Retina (tissue), 1 donor: ENCODE results near the gene CPLANE1.
"Not testable (repeated sequence)": the region's sequence is repeated elsewhere in the genome, so short reads cannot be mapped to it uniquely, and the experiment has no call there.

Experiments used
- DNase-seq: peaks from one replicate; pipeline ENCODE4 v3.0.0-alpha.2; 2016

The CPLANE1 gene

GRCh38 chr5:37207802-37208201 is 41.4 kb downstream of the CPLANE1 start:
- DNase-seq = no peak

DNA sequence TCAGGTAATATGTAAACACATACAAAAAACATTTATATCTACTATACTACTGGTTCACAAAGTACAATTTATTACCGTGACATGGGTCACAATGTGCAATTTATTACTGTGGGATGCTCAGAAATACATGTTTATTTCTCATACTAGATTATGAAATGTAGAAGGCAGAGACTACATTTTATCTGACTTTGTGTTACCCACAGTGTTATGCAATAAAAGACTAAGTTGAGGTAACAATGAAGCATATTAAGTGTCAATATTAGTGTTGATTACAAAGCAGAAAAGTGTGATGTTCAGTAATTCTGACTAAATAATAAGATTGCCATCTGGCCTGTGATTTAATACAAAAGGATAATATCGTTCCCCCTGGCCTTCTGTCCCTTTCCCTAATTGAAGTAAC is 42.4 kb downstream of the CPLANE1 start:
- no peak for DNase-seq

GRCh38 chr5:37198842-37199241 is 50.3 kb downstream of the CPLANE1 start:
- DNase-seq = no peak

DNA sequence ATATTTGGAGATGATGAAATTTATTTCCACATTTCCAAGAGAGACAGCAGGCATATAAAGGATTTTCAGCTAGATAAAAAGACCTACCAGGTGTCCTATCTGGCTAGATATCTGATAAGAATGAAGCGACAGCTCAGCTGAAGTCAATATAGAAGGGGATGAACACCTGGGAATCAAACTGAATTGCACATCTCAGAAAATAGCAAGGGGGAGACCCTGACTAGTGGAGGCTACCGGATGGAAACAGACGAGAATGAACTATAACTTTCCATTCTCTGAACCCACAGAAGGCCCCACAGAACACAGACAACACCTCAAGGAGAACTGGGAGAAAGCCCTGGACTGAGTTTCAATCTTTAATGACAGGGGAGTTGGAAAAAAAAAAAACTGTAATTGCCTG is 51.1 kb downstream of the CPLANE1 start:
- no peak for DNase-seq

GRCh38 chr5:37197340-37198050 is 51.7 kb downstream of the CPLANE1 start:
- DNase-seq = no peak

- no peak for DNase-seq
Measured at GRCh38 chr5:37190592-37190991, 58.6 kb downstream of the CPLANE1 start.

GRCh38 chr5:37189355-37189754 is 59.8 kb downstream of the CPLANE1 start:
- no peak for DNase-seq

DNA sequence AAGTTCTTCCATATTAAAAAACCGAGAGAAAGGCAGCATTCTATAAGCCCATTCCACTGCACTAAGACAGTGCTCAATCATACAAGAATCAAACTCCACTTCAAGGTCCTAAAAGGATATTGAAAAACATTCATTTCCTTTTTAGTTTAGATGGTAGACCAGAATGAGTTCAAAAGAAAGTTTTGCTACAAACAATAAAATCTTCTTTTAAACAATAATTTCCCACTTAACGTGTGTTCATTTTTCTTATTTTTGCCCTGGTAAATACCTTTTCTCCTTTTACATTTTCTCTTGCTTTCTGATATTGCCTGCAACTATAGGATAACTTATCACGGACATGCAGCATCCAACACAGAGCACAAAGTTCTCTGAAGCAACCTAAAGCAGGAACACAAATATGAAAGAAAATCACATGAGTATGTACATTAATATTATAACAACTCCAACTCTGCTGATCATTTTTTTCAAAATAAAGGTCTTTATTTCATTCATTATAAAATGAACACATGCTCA is 61.7 kb downstream of the CPLANE1 start:
- DNase-seq = no peak

GRCh38 chr5:37184748-37185364 is 64.3 kb downstream of the CPLANE1 start:
- DNase-seq = no peak

DNA sequence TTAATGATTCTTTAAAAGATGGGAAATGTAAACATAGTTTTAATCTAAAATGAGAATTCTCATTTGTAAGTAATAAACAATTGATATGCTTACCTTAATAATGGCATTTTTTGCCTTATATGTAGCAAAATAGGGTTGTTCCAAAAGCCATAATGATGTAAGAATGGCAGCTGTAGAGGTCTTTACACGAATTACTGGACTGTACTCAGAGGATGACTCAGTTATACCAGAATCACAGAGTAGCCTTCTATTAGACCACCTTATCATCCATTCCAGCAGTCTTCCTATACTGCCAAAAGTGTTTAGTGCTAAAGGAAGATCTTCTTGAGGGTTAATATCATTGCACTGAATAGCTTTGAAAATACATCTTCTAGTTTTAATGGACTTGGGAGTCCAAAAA is 66.5 kb downstream of the CPLANE1 start:
- DNase-seq = no peak

DNA sequence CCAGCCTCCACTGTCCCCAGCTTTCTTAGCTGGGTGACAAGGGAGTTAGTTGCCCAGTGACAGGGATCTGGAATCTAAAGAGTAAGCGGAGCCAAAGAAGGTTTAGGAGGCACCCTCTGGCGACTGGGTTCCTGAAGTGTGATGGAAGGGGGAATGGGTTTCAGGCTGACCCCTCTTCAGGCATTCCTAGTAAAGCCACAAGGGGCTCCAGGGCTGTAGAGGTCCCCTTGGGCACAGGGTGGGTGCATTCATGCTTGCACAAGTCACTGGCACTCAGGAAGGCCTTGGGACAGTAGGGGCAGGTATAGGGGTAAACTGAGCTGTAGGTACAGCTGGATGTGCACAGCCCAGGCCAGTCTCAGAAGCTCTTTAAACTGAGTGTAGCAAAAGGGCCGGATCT is 74.2 kb downstream of the CPLANE1 start:
- no peak for DNase-seq

- no peak for DNase-seq
Measured at GRCh38 chr5:37172957-37173356, 76.2 kb downstream of the CPLANE1 start.

DNA sequence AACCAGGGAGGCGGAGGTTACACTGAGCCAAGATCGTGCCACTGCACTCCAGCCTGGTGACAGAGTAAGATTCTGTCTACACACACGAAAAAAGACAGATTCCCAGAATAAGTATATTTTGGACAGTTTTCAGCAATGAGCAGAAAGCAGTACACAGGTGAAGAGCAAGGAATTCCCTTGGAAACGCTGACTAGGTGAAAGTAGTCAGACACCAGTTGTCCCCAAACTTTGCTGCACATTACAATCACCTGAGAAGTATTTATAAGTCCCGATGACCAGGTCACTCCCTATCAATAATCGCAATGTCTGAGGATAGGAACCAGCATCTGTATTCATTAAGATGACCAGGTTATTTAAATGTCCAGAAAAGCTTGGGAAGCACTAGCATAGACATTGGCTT is 78.3 kb downstream of the CPLANE1 start:
- no peak for DNase-seq

GRCh38 chr5:37166197-37166596 is 83.0 kb downstream of the CPLANE1 start:
- DNase-seq = no peak

DNA sequence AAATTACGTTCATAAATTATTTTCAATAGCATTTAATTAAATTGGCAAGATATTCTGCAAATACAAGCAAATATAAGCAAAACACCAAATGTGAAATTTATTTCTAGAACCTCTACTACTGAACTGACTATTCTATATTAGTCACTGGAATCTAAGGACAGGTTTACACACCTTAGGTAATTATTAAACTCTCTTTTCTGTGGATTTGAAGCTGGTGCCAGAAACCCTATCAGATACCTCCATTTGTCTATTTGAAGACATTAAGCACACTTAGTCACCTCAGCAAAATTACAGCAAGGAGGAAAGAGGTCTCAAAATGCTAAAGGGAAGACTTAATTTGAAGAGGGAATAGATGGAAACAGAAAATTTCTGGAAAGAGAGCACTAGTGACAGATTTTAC is 83.4 kb downstream of the CPLANE1 start:
- DNase-seq = no peak

- DNase-seq = no peak
Measured at GRCh38 chr5:37153661-37154060, 95.5 kb downstream of the CPLANE1 start.

GRCh38 chr5:37146896-37147295 is 102.3 kb downstream of the CPLANE1 start:
- no peak for DNase-seq

DNA sequence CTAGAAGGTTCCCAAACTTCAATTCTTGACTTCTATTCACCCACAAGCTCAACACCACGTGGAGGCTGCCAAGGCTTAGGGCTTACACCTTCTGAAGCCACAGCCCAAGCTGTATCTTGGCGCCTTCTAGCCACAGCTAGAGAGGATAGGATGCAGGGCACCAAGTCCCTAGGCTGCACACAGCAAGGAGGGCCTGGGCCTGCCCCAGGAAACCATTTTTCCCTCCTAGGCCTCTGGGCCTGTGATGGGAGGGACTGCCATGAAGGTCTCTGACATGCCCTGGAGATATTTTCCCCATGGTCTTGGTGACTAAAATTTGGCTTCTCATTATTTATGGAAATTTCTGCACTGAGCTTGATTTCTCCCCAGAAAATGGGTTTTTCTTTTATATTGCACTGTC is 112.5 kb downstream of the CPLANE1 start:
- DNase-seq = no peak

GRCh38 chr5:37135312-37135711 is 113.9 kb downstream of the CPLANE1 start:
- DNase-seq = not testable (repeated sequence)

DNA sequence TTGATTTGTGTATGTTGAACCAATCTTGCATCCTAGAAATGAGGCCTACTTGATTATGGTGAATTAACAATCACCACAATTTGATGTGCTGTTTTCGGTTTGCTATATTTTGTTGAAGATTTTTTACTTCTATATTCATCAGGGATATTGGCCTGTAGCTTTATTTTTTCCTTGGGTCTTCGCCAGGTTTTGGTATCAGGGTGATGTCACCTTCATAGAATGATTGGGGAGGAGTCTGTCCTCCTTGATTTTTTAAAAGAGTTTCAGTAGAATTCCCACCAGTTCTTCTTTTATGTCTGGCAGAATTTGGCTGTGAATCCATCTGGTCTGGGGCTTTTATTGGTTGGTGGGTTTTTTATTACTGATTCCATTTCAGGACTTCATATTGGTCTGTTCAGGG is 115.2 kb downstream of the CPLANE1 start:
- no peak for DNase-seq

DNA sequence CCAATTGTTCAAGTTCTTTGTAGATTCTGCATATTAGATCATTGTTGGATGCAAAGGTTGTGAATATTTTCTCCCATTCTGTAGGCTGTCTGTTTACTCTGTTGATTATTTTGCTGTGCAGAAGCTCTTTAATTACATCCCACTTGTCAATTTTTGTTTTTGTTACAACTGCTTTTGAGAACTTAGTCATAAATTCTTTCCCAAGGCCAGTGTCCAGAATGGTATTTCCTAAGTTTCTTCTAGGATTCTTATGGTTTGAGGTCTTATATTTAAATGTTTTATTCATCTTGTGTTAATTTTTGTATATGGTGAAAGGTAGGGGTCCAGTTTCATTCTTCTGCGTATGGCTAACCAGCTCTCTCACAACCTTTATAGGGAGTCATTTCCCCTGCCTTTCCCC is 116.5 kb downstream of the CPLANE1 start:
- DNase-seq = no peak

DNA sequence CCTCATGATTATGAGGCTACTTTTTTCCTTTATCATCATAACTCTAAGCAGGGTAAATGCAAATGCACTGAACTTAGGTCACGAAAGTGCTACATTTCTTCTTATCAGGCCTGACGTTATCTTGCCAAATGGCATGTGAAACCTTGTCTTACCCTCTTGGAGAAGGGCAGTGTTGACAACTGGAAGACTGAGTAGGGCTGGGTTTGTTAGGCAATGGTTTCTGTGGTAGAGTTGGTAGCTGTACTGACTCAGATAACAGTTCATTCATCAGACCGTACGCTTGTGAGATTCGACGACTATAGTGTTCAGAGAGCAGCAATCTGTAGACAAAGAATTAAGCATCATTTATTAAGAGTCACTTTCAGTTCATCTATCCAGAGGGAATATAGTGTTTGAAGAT is 127.7 kb downstream of the CPLANE1 start:
- DNase-seq = no peak

DNA sequence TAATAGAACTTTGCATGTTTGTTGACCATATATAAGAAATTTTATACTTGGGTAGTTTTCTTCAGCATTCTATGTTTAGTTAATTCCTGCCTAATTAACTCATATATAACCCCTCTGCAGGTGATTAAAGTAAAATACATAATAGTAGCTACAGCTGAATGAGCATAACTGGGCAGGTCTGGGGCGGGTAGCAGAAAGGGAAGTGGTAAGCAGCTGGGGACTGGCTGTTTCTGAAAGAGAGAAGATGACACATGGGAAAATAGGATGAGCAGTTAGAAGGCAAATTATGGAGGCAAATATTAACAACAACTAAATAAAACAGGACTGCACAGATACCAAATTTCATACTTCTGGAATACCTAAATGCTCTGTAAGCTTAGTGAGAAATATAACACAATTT is 128.1 kb downstream of the CPLANE1 start:
- no peak for DNase-seq

GRCh38 chr5:37120270-37120669 is 128.9 kb downstream of the CPLANE1 start:
- no peak for DNase-seq

DNA sequence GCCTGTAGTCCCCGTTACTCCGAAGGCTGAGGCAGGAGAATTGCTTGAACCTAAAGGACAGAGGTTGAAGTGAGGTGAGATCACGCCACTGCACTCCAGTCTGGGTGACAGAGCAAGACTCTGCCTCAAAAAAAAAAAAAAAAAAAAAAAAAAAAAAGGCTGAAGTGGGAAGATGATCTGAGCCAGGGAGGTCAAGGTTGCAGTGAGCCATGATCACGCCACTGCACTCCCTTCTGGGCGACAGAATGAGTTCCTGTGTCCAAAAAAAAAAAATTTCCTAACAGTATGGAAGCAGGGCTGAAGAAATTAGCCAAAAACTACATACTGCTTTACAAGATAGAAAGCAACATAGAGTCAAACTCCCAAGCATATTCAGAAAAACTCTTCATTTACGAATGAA is 132.8 kb downstream of the CPLANE1 start:
- DNase-seq = no peak
